Measurements from ENCODE around the gene TRANK1. TPM values are rescaled to one million over a fixed set of nuclear protein-coding genes. Genes with fewer than 3 reads are reported as not detected.
A peak's percentile ranks its signal among the peaks of the same experiment; 100 is the strongest.

The TRANK1 gene
- total and polyA plus RNA-seq, 4 donors = 2.9 to 40.0 (median 10.2) TPM

DNA sequence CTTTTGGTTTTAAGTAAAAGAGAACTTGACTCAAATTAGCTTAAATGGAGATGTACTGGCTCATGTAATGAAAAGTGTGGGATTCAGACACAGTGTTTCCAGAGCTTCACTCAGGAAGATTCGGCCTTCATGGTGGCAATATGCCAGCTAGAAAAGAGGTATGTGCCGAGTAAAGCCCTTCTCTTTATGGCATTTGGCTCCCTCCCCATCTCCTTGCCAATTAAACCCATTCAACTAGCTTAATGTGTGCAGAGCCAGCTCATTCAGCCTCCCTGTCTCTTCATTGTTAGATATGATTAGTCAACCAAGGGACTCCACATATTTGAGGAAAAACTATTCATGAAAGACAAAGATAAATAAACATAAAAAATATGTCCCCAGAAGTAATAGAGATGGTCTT lies 15.0 kb upstream of the TRANK1 start:
- H3K9ac ChIP-seq (ENCODE audit: low read depth in 1 of 2, low read length in 2 of 2) = no peak overlapping the region
- no peaks in the 10 kb centered on the region for H3K27me3 ChIP-seq (ENCODE audit: control insufficient read depth in 4 of 4, insufficient read depth in 4 of 4, low read length in 3 of 4)
- no peak overlapping the region for H3K4me3 ChIP-seq (ENCODE audit: low read depth in 1 of 3, low read length in 3 of 3)
- no peak overlapping the region for H3K27ac ChIP-seq (ENCODE audit: low read depth in 1 of 2, low read length in 2 of 2)
- H3K36me3 ChIP-seq (ENCODE audit: control insufficient read depth in 4 of 4, insufficient read depth in 3 of 4, low read depth in 1 of 4, low read length in 3 of 4) = no peaks in the 10 kb centered on the region
- no peaks in the 10 kb centered on the region for H3K9me3 ChIP-seq (ENCODE audit: control insufficient read depth in 4 of 4, low read length in 3 of 4)
- H3K4me1 ChIP-seq (ENCODE audit: control insufficient read depth in 4 of 4, insufficient read depth in 4 of 4, low read length in 3 of 4) = peaks cover 0 to 11% (median under 1%) of the 10 kb centered on the region in 4 donors
- no peak for DNase-seq (ENCODE audit: low spot score)
- WGBS = 73% methylated on average over 2 of the region's 2 CpGs
- no peak for TF ChIP-seq TAF1 (conservative IDR thresholded peaks at IDR 0.05)
- TF ChIP-seq SP1 (IDR thresholded peaks at IDR 0.05) = no peak
- TF ChIP-seq FOXA2 (IDR thresholded peaks at IDR 0.05) = no peak
- TF ChIP-seq, protein P1, sequence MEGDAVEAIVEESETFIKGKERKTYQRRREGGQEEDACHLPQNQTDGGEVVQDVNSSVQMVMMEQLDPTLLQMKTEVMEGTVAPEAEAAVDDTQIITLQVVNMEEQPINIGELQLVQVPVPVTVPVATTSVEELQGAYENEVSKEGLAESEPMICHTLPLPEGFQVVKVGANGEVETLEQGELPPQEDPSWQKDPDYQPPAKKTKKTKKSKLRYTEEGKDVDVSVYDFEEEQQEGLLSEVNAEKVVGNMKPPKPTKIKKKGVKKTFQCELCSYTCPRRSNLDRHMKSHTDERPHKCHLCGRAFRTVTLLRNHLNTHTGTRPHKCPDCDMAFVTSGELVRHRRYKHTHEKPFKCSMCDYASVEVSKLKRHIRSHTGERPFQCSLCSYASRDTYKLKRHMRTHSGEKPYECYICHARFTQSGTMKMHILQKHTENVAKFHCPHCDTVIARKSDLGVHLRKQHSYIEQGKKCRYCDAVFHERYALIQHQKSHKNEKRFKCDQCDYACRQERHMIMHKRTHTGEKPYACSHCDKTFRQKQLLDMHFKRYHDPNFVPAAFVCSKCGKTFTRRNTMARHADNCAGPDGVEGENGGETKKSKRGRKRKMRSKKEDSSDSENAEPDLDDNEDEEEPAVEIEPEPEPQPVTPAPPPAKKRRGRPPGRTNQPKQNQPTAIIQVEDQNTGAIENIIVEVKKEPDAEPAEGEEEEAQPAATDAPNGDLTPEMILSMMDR (IDR thresholded peaks at IDR 0.05; ENCODE audit: low read depth, low read length, missing input control) = no peak
- TF ChIP-seq MAX (IDR thresholded peaks at IDR 0.05) = no peak
- TF ChIP-seq YY1 (IDR thresholded peaks at IDR 0.05) = no peak
- TF ChIP-seq EGR1 (IDR thresholded peaks at IDR 0.05; ENCODE audit: low read depth in 2 of 2) = no peak
- TF ChIP-seq RAD21 (IDR thresholded peaks at IDR 0.05) = no peak

DNA sequence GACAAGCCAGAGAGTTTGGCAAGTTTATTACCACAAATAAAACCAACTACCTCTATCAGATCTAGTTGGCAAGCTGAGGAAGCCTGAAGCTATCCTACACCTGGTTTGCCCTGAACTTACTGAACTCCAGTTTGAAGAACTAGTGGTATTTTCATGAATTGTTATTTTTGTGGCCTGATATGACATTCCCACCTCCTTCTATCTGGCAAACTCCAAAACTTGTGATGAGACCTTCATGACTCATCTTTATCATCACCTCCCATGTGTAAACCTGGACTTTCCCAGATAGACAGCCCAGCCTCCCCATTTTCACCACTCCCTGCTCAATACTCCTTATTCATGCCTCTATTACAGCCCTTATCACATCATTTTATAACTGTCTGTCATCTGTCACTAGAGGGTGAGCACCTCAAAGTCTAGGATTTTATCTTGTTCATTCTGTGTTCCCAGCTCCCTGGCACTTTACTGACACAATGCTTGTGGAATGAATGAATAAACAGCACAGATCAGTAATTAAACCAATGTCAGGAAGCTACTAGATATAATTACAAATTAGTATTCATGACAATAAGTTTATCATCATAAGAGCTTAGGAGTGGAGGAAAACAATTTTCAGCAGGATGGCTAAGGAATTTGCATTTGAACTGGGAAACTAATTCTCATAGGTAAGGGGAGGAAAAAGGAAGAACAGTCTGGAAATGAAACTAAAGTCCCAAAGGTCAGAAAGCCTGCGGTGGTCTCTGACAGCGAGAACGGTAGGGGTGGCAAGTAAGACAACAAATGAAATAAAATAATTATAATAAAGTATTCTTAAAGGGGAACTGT lies 13.2 kb upstream of the TRANK1 start:
- no peaks in the 10 kb centered on the region for H3K36me3 ChIP-seq (ENCODE audit: control insufficient read depth in 4 of 4, insufficient read depth in 3 of 4, low read depth in 1 of 4, low read length in 3 of 4)
- TF ChIP-seq JUND (IDR thresholded peaks at IDR 0.05) = peak; percentile 39 to 83
- TF ChIP-seq, protein P1 (IDR thresholded peaks at IDR 0.05; ENCODE audit: low read depth, low read length, missing input control) = no peak
- TF ChIP-seq FOXA2 (IDR thresholded peaks at IDR 0.05) = peak; percentile 21
- peak in 1 of 2 donors; percentile 24 for TF ChIP-seq HNF4A (conservative IDR thresholded peaks at IDR 0.05)
- H3K27ac ChIP-seq (ENCODE audit: low read depth in 1 of 2, low read length in 2 of 2) = peak overlapping the region; percentile 22 to 74
- H3K27me3 ChIP-seq (ENCODE audit: control insufficient read depth in 4 of 4, insufficient read depth in 4 of 4, low read length in 3 of 4) = no peaks in the 10 kb centered on the region
- 43% methylated on average over 3 of the region's 3 CpGs for WGBS
- no peak overlapping the region for H3K4me3 ChIP-seq (ENCODE audit: low read depth in 1 of 3, low read length in 3 of 3)
- DNase-seq (ENCODE audit: low spot score) = no peak
- H3K9ac ChIP-seq (ENCODE audit: low read depth in 1 of 2, low read length in 2 of 2) = no peak overlapping the region
- peaks cover 0 to 11% (median under 1%) of the 10 kb centered on the region in 4 donors for H3K4me1 ChIP-seq (ENCODE audit: control insufficient read depth in 4 of 4, insufficient read depth in 4 of 4, low read length in 3 of 4)
- H3K9me3 ChIP-seq (ENCODE audit: control insufficient read depth in 4 of 4, low read length in 3 of 4) = no peaks in the 10 kb centered on the region

DNA sequence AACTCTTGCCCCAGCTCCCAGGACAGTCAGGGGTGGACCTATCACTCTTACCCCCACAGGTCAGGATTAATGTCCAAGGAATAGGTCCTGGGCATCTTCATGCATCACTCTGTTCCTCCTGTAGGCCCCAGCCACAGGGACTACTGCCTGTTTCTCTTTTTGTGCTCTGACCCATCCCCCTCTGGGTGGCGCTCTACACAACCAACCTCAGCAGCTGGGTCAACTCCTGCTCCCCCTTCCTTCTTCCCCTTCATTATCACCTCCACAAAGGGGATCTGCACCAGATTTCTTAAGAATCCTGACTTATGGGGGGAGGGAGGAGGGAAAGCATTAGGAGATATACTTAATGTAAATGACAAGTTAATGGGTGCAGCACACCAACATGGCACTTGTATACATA lies 12.2 kb upstream of the TRANK1 start:
- WGBS = 98% methylated on average over 1 of the region's 1 CpG
- Histone ChIP-seq H3K9ac (ENCODE audit: low read depth in 1 of 2, low read length in 2 of 2) (no peak overlapping the region), H3K27ac (ENCODE audit: low read depth in 1 of 2, low read length in 2 of 2) (peak overlapping the region in 1 of 2 donors; percentile 74), H3K4me1 (ENCODE audit: control insufficient read depth in 4 of 4, insufficient read depth in 4 of 4, low read length in 3 of 4) (peaks cover 0 to 11% (median under 1%) of the 10 kb centered on the region in 4 donors), H3K4me3 (ENCODE audit: low read depth in 1 of 3, low read length in 3 of 3) (no peak overlapping the region), H3K36me3 (ENCODE audit: control insufficient read depth in 4 of 4, insufficient read depth in 3 of 4, low read depth in 1 of 4, low read length in 3 of 4) (no peaks in the 10 kb centered on the region), H3K27me3 (ENCODE audit: control insufficient read depth in 4 of 4, insufficient read depth in 4 of 4, low read length in 3 of 4) (no peaks in the 10 kb centered on the region), H3K9me3 (ENCODE audit: control insufficient read depth in 4 of 4, low read length in 3 of 4) (no peaks in the 10 kb centered on the region)
- TF ChIP-seq, protein P2, sequence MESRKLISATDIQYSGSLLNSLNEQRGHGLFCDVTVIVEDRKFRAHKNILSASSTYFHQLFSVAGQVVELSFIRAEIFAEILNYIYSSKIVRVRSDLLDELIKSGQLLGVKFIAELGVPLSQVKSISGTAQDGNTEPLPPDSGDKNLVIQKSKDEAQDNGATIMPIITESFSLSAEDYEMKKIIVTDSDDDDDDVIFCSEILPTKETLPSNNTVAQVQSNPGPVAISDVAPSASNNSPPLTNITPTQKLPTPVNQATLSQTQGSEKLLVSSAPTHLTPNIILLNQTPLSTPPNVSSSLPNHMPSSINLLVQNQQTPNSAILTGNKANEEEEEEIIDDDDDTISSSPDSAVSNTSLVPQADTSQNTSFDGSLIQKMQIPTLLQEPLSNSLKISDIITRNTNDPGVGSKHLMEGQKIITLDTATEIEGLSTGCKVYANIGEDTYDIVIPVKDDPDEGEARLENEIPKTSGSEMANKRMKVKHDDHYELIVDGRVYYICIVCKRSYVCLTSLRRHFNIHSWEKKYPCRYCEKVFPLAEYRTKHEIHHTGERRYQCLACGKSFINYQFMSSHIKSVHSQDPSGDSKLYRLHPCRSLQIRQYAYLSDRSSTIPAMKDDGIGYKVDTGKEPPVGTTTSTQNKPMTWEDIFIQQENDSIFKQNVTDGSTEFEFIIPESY (IDR thresholded peaks at IDR 0.05) = no peak
- TF ChIP-seq REST (IDR thresholded peaks at IDR 0.05) = no peak
- DNase-seq (ENCODE audit: low spot score) = no peak
